GM18508 (cell line): Measurements from ENCODE around the gene ZNF765.
"Not testable (repeated sequence)": the region's sequence is repeated elsewhere in the genome, so short reads cannot be mapped to it uniquely, and the experiment has no call there.

Experiments used
- ATAC-seq: cut with Tn5 transposase; IDR thresholded peaks from one replicate; pipeline ENCODE4 v1.9.1; 2021; ENCODE audit warnings: moderate number of reproducible peaks; ENCODE audit not compliant: insufficient read depth, unreplicated experiment

ZNF765 gene

DNA sequence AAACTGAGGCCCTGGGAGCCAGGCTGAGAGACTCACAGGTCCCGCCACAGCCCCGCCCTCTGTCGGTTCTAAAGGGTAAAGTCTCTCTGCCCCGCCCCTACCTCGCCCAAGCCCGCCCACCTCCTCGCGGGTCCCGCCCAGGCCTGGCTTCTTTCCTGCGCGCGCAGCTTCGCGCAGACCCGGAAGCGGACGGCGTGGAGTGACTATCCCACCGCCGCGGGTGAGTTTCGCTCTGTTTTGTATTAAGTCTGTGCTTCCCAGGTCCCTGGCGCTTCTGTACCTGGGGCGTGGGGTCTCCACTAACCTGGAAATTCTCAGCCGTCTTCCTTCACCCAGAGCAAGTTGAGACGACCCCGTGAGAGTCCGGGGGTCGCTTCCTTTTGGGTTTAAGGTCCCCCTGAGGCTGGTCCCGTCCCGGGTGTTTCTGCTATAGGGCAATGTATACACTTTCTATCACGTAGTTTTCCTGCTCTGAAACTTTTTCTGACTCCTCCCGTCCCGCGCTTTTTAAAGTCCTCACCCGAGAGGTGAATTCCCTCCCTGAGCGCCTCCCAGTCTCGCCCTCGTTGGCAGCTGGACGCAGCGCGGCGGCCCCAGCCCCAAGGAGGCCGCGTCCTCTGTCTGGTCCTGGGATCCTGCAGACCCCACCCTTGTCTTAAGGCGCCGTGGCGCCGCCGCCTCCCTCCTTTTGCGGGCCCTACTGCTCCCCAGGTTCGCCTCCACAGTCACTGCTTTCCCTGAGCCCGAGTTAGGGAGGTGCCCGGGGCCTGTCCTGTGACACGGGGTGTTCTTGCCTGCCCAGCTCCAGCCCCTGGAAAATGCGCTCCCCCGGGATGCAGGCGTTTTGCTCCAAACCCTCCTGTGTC is at the start of gene ZNF765:
TSS of gene ZNF765 (plus strand) at position 176 of the 866 bp plus-strand sequence. CDS start 2,867 bp downstream, outside the sequence.
- ATAC-seq, result peak; percentile 59

DNA sequence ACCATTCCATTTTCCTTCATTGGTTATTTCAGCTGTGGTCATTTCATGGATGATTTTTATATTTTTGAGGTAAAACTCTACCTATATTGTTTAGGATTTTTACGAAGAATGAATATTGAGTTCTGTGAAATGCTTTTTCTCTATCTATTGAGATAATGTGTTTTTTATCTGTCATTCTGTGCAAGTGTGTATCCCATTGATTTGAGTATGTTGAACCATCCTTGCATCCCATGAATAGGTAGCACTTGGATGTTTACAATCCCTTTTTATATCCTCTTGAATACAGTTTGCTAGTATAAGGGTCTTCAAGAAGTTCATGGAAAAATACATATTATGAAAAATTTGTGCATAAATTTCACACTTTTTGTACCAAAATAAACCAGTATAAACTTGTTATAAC is 39.2 kb upstream of the ZNF765 start:
- ATAC-seq, result no peak

GRCh38 chr19:53357821-53358581 is 36.9 kb upstream of the ZNF765 start:
- no peak for ATAC-seq

- ATAC-seq, result not testable (repeated sequence)
These were observed 34.9 kb upstream of the ZNF765 start for GRCh38 chr19:53360056-53360455.

GRCh38 chr19:53365134-53365898 is 29.6 kb upstream of the ZNF765 start, which contains the start of gene ZNF525:
TSS of gene ZNF525 (plus strand) at chr19:53365705. CDS start at chr19:53372282, 6,577 bp downstream.
- peak; percentile 89 for ATAC-seq

DNA sequence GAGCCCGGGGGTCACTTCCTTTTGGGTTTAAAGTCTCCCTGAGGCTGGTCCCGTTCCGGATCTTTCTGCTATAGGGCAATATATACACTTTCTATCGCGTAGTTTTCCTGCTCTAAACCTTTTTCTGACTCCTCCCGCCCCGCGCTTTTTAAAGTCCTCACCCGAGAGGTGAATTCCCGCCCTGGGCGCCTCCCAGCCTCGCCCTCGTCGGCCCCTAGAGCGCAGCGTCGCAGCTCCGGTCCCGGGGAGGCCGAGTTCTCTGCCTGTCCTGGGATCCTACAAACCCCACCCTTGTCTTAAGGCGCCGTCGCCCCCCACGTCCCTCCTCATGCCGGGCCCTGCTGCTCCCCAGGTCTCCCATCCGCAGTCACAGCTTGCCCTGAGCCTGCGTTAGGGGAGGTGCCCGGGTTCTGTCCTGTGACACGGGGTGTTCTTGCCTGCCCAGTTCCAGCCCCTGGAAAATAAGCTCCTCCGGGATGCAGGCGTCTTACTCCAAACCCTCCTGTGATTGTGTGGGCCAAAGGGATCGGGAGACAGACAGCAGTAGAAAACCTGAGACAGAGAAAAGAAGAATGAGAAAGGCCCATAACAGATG is 29.0 kb upstream of the ZNF765 start:
- ATAC-seq, result peak; percentile 19

DNA sequence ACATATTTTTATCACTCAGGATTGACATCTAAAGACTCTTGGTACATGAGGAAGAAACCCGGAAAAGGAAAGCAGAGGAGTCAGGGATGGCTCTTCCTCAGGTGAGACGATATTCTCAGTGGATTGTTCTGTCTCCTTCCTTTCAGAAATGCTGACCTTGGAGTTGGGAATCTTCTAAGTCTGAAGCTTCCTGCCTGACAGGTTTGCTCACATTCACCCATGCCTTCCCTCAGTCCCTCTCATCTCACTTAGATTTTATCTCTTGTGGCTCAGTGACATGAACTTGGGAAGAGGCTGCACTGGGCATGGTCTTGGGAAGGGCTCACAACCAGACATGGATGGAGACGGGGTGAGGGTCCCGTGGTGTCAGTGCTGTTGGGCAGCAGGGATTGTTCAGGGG is 22.8 kb upstream of the ZNF765 start:
- no peak for ATAC-seq

- no peak for ATAC-seq
These were observed 20.7 kb upstream of the ZNF765 start for GRCh38 chr19:53374288-53374687.

- ATAC-seq, result no peak
These were observed 20.2 kb upstream of the ZNF765 start for GRCh38 chr19:53374743-53375142.

DNA sequence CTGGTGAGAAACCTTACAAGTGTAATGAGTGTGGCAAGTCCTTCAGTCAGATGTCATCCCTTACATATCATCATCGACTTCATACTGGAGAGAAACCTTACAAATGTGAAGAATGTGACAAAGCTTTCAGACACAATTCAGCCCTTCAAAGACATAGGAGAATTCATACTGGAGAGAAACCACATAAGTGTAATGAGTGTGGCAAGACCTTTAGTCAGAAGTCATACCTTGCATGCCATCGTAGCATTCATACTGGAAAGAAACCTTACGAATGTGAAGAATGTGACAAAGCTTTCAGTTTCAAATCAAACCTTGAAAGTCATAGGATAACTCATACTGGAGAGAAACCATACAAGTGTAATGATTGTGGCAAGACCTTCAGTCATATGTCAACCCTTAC is 13.6 kb upstream of the ZNF765 start:
- no peak for ATAC-seq

DNA sequence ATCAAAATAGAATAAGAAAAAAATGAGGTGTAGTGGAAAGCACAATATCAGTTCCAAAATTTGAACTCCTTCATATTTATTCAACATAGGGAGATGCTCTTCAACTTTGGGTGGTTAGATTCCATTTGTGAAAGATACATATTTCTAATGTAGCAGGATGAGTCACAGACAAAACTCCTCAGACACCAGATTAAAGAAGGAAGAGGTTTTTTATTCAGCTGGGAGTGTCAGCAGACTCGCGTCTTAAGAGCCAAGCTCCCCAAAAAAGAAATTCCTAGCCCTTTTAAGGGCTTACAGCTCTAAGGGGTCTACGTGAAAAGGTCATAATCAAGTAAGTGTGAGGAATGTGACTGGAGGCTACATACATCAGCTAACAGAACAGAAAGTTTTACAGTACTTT is 6.8 kb upstream of the ZNF765 start:
- ATAC-seq, result no peak

DNA sequence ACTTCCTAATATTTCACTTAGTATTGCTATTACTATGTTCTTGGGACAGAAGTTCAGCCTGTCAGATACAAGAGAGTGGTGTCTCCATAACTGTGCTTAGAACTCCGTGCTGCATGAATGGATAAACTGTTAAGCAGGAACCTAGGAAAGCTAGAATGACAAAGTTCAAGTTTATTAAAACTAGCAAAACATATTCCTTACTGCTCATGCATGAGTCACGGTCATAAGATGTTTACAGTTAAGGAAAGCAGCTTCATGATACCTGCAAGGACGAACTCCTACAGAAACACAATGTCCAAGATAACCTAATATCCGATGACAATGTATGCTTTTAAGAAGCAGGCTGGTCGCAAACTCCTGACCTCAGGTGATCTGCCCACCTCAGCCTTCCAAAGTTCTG is 6.0 kb upstream of the ZNF765 start:
- no peak for ATAC-seq

DNA sequence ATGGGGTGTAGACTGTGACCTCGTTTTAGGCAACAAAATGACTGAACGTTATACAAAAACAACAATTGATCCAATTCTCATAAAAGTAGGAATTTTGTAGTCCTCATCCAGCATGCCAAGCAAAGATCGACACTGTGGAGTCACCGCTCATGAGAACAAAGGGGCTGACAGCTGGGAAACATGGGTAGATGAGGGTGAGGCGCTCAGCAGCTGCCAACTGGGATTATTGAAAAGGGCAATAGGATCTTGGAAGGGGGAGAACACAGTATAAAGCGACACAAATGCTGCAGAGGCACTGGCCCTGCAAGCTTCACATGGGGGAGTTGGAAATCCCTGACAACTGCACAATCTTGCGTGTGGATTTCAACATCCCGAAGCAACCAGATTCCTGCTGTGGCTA is 5.4 kb upstream of the ZNF765 start:
- no peak for ATAC-seq

GRCh38 chr19:53389978-53390377 is 5.0 kb upstream of the ZNF765 start:
- ATAC-seq, result no peak

DNA sequence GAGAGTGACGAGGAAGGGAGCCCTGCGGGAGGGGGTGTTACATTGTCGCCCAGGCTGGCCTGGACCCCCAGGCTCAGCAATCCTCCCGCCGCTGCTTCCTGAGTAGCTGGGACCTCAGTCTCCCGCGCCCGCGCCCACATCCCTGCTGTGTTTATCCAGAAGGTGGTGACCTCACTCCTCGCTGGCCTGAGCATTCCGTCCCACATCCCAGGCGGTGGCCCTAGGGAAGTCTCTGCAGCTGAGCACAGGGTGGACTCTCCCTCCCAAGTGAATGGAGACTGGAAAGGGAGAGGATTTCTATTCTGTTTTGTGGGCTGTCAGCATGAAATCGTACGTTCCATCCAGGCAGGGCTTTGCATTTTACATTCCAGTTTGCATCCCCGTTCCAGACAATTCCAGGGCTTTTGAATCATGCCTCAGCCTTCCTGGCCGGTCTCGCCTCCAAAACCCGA is 401 bp upstream of the ZNF765 start:
- ATAC-seq, result no peak

DNA sequence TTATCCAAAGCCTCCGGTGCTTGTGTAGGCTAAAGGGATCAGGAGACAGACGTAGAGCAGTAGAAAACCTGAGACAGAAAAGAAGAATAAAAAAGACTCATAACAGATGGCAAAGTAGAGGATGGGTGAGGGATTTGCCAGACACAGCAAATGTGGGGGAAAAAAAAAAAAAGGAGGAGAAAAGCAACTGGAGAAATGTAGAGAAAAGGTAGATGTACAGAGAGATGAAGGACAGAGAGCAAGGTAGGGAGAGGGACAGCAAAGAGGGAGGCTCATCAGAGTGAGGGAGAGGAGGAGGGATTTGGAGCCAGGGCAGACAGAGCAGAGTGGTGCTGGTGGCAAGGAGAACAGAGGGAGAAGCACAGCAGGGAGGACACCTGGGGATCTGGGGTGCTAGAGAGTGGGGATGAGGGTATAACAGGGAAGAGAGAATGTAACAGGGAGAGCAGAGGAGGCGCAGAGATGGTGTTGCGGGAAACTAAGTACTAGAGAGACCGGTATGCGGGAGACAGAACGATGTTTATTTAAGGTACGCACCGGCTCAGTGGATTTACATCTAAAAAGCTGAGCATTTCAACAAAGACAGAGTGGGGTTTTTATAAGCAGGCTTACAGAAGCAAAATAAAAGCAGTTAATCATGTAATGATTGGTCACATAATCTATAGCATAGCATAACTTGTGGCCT is 1.0 kb downstream of the ZNF765 start:
- ATAC-seq, result not testable (repeated sequence)

DNA sequence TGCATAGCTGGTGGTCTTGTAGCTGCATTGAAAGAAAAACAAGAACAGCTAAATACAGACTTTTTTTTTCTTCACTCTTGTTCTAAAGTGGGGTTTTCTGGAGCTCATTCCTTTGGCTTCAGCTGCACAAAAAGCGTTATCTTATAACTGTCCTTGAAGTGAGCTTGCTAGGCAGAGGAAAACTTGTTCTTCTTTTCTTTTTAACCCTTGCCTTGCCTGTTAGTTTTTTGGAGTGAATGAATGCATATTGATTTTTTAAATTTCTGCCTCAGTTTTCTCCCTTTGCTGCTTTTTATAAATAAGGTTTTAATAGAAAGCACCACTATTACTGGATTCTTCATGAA is 1.5 kb downstream of the ZNF765 start:
- no peak for ATAC-seq

DNA sequence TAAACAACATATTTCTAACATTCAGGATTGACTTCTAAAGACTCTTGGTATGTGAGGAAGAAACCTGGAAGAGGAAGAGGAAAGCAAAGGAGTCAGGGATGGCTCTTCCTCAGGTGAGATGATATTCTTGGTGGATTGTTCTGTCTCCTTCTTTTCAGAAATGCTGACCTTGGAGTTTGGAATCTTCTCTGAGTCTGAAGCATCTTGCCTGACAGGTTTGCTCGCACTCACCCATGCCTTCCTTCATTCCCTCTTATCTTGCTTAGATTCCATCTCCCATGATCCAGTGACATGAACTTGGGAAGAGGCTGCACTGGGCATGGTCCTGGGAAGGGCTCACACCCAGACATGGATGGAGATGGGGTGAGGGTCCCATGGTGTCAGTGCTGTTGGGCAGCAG is 3.0 kb downstream of the ZNF765 start:
- not testable (repeated sequence) for ATAC-seq

GRCh38 chr19:53409505-53410204 is 14.7 kb downstream of the ZNF765 start:
- ATAC-seq, result no peak
